ENCODE measurements around the gene SPOCK1. TPM values are rescaled to one million over a fixed set of nuclear protein-coding genes. Genes with fewer than 3 reads are reported as not detected.

The SPOCK1 gene
- total and polyA plus RNA-seq, 10 donors = 0.50 to 17.0 (median 6.6) TPM

DNA sequence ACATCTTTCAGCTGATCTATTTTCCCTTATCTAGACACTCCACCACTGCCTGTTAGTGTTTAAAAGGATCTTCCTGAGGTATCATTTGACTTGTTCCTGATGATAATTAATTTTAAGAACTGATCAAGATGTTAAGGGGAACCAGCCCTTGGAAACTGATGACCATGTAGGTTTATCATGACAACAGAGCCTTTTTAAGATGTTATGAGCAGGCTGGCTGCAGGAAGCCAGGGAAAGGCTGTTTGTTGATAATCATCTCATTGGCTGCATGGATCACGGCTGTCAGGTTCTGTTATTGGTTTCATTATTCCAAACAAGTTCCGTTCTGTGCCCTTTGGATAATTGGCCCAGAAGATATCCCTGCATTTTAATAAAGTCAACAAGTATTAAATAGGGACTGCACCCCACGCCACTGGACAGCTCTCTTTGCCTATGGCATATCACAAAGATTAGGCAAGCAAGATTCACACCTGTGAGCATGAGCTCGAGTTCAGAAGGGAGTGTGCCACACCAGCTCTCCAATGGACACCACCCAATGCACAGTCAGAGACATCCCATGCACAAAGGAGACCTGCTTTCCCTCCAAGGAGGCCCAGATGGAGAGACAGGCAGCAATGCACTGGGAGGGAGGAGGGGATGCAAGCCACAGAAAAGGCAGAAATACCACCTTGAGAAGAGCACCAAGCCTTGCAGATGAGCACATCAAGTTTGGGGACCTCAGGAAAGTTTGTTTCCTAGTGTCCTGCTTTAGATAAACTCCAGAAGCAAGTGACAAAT, 88.7 kb downstream of the SPOCK1 start:
- Histone ChIP-seq H3K27ac (no peak overlapping the region), H3K9me3 (peaks cover 0 to 5% (median 2%) of the 10 kb centered on the region in 8 donors), H3K4me1 (no peaks in the 10 kb centered on the region), H3K36me3 (no peaks in the 10 kb centered on the region), H3K4me3 (no peak overlapping the region), H3K27me3 (replicated peaks in 1 of 7) (no peaks in the 10 kb centered on the region)
- intact Hi-C loops (cut with DNase I; ENCODE audit: low total_unique reads) = no loop called here
- WGBS, 5 donors = 61 to 81% (median 73%) methylated on average over 4 of the region's 4 CpGs
- DNase-seq = no peak
- TF ChIP-seq POLR2A (IDR thresholded peaks at IDR 0.05) = no peak
- no peak for TF ChIP-seq POLR2AphosphoS5 (IDR thresholded peaks at IDR 0.05)
- TF ChIP-seq, protein P1, sequence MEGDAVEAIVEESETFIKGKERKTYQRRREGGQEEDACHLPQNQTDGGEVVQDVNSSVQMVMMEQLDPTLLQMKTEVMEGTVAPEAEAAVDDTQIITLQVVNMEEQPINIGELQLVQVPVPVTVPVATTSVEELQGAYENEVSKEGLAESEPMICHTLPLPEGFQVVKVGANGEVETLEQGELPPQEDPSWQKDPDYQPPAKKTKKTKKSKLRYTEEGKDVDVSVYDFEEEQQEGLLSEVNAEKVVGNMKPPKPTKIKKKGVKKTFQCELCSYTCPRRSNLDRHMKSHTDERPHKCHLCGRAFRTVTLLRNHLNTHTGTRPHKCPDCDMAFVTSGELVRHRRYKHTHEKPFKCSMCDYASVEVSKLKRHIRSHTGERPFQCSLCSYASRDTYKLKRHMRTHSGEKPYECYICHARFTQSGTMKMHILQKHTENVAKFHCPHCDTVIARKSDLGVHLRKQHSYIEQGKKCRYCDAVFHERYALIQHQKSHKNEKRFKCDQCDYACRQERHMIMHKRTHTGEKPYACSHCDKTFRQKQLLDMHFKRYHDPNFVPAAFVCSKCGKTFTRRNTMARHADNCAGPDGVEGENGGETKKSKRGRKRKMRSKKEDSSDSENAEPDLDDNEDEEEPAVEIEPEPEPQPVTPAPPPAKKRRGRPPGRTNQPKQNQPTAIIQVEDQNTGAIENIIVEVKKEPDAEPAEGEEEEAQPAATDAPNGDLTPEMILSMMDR (IDR thresholded peaks at IDR 0.05 in 8 of 11, conservative IDR thresholded peaks at IDR 0.05 in 3 of 11) = no peak

DNA sequence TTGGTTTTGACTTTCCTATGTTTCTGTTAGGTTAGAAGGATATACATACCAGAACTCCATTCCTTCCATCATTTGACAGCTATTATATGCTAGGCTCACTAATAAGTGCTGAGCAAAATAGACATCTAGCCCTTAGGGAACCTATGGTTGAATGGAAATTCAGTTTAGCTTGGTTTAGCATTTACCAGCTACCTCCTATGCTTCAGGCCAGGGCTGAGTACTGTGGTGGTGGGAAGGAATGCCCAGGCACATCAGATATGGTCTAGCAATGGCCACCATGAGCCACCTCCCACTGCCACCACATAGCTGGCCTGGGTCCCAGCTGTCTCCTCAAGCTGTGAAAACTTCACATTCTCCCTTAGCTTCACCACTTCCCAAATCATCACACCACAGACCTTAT, 89.4 kb downstream of the SPOCK1 start:
- DNase-seq = no peak
- intact Hi-C loops (cut with DNase I; ENCODE audit: low total_unique reads) = no loop called here
- H3K4me3 ChIP-seq = no peak overlapping the region
- no peaks in the 10 kb centered on the region for H3K27me3 ChIP-seq (replicated peaks in 1 of 7)
- H3K27ac ChIP-seq = no peak overlapping the region
- no peaks in the 10 kb centered on the region for H3K36me3 ChIP-seq
- no peaks in the 10 kb centered on the region for H3K4me1 ChIP-seq
- H3K9me3 ChIP-seq = no peaks in the 10 kb centered on the region
- no peak for TF ChIP-seq POLR2AphosphoS5 (IDR thresholded peaks at IDR 0.05)

DNA sequence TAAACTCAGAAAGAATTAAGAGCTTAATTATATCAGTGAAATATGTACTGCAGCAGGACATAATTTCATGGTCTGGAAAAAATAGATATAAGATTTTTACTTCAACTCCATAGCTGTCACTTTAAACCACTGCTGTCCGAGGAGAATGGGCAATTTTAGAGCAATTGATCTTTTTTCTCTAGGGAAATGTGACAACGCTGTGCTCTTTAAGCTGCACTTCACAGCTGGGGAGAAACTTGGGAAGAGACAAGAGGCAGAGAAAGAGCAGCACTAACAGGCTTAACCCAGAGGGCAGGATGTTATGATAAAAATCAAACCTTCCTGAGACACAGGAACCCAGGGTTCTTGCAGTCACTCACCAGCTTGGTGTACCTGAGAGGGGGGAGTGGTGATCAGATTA, 92.0 kb downstream of the SPOCK1 start:
- H3K27ac ChIP-seq = no peak overlapping the region
- H3K36me3 ChIP-seq = no peaks in the 10 kb centered on the region
- no peaks in the 10 kb centered on the region for H3K9me3 ChIP-seq
- TF ChIP-seq POLR2AphosphoS5 (IDR thresholded peaks at IDR 0.05) (no peak), POLR2A (IDR thresholded peaks at IDR 0.05) (no peak)
- TF ChIP-seq, protein P1 (IDR thresholded peaks at IDR 0.05 in 8 of 11, conservative IDR thresholded peaks at IDR 0.05 in 3 of 11) = no peak
- H3K4me1 ChIP-seq = no peaks in the 10 kb centered on the region
- 29 to 54% (median 43%) methylated on average over 2 of the region's 2 CpGs for WGBS, 5 donors
- DNase-seq = no peak
- H3K27me3 ChIP-seq (replicated peaks in 1 of 7) = no peaks in the 10 kb centered on the region
- H3K4me3 ChIP-seq = no peak overlapping the region
- intact Hi-C loops (cut with DNase I; ENCODE audit: low total_unique reads) = no loop called here

DNA sequence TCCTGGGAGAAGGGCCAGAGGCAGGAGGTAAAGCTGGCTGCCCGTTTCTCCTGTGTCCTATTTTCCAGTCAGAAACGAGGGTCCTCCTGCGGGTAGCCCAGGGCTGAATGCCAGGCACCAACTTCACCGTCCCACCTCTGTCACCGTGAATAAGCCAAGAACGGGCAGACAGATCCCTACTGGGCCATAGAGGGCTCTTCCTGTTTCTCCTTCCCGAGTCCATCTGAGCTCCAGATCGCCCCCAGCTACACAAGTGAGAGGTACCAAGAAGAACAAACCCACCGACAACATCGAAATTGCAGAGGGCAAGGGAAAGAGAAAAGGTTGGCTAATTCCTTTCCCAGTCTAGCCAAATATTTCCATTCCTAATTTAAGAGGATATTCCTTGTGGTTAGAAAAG, 93.7 kb downstream of the SPOCK1 start:
- Histone ChIP-seq H3K4me3 (no peak overlapping the region), H3K36me3 (no peaks in the 10 kb centered on the region), H3K4me1 (no peaks in the 10 kb centered on the region), H3K27ac (no peak overlapping the region), H3K9me3 (no peaks in the 10 kb centered on the region), H3K27me3 (replicated peaks in 1 of 7) (no peaks in the 10 kb centered on the region)
- intact Hi-C loops (cut with DNase I; ENCODE audit: low total_unique reads) = no loop called here
- 73 to 85% (median 77%) methylated on average over 10 of the region's 10 CpGs for whole genome bisulfite sequencing, 5 donors
- TF ChIP-seq, protein P1 (IDR thresholded peaks at IDR 0.05 in 8 of 11, conservative IDR thresholded peaks at IDR 0.05 in 3 of 11) = no peak
- TF ChIP-seq POLR2A (IDR thresholded peaks at IDR 0.05) (no peak), POLR2AphosphoS5 (IDR thresholded peaks at IDR 0.05) (no peak)
- no peak for DNase-seq
